SU-DHL-6 (cell line): ENCODE data around the gene CAPN15.

Source experiments
- EZH2phosphoT487 ChIP-seq: fragments of 200-600 bp; sonication (generic), shearing (Covaris generic); conservative IDR thresholded peaks from 2 replicates; pipeline ENCODE4 v1.6.1; 2018; ENCODE audit warnings: mild to moderate bottlenecking, antibody characterized with exemption, low read length, moderate library complexity, mixed read lengths
- TF ChIP-seq, protein P1 (sequence below): fragments of 200-600 bp; sonication (generic); IDR thresholded peaks from one replicate; pipeline ENCODE4 v1.5.1; 2017; ENCODE audit warnings: antibody characterized with exemption, mild to moderate bottlenecking, low read length, moderate library complexity; ENCODE audit not compliant: insufficient read depth, poor library complexity, severe bottlenecking

GRCh38 chr16:583815-584591 is 56.5 kb downstream of the CAPN15 start:
- TF ChIP-seq, protein P1, sequence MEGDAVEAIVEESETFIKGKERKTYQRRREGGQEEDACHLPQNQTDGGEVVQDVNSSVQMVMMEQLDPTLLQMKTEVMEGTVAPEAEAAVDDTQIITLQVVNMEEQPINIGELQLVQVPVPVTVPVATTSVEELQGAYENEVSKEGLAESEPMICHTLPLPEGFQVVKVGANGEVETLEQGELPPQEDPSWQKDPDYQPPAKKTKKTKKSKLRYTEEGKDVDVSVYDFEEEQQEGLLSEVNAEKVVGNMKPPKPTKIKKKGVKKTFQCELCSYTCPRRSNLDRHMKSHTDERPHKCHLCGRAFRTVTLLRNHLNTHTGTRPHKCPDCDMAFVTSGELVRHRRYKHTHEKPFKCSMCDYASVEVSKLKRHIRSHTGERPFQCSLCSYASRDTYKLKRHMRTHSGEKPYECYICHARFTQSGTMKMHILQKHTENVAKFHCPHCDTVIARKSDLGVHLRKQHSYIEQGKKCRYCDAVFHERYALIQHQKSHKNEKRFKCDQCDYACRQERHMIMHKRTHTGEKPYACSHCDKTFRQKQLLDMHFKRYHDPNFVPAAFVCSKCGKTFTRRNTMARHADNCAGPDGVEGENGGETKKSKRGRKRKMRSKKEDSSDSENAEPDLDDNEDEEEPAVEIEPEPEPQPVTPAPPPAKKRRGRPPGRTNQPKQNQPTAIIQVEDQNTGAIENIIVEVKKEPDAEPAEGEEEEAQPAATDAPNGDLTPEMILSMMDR, result no peak
- TF ChIP-seq EZH2phosphoT487, result no peak
